HepG2 (cell line): ENCODE results near the gene NEURL2. TPM values are rescaled to one million over a fixed set of nuclear protein-coding genes. Genes with fewer than 3 reads are reported as not detected.

Experiments used
- ARNT ChIP-seq: fragments of 450-650 bp; IDR thresholded peaks from 2 replicates; pipeline ENCODE4 v1.6.1; 2017
- ATF7 ChIP-seq, 2 experiments: fragments of 450-650 bp in 1 of 2; sonication (generic) in 1 of 2; formaldehyde crosslinking in 1 of 2; IDR thresholded peaks; 2 replicates each; pipeline versions ENCODE4 v1.4.0 to v1.6.1; 2016 to 2020; ENCODE audit warnings: antibody characterized with exemption in 1 of 2, mild to moderate bottlenecking in 1 of 2, missing genetic modification reagents in 1 of 2
- BRCA1 ChIP-seq: sonication (generic); formaldehyde crosslinking; IDR thresholded peaks from 2 replicates; pipeline ENCODE4 v1.4.0; 2020; ENCODE audit warnings: missing genetic modification reagents
- CC2D1A ChIP-seq: sonication (generic); formaldehyde crosslinking; IDR thresholded peaks from 2 replicates; pipeline ENCODE4 v1.8.1; 2023; ENCODE audit warnings: mild to moderate bottlenecking, missing genetic modification reagents
- EP300 ChIP-seq, 3 experiments: sonication (generic) in 1 of 3; formaldehyde crosslinking in 1 of 3; IDR thresholded peaks; 2 replicates each; pipeline versions ENCODE4 v1.5.1 to v1.6.1; 2011 to 2020; ENCODE audit warnings: low read depth in 2 of 3, low read length in 2 of 3, borderline replicate concordance in 1 of 3, improper control_type of control experiment in 1 of 3, mild to moderate bottlenecking in 1 of 3, missing genetic modification reagents in 1 of 3, moderate library complexity in 1 of 3
- FOXA1 ChIP-seq, 2 experiments: fragments of 450-650 bp in 1 of 2; sonication (generic) in 1 of 2; formaldehyde crosslinking in 1 of 2; IDR thresholded peaks; 2 replicates each; pipeline versions ENCODE4 v1.4.0 to v1.6.1; 2016 to 2020; ENCODE audit warnings: missing genetic modification reagents in 1 of 2
- GABPA ChIP-seq, 2 experiments: IDR thresholded peaks; 2 replicates each; pipeline ENCODE4 v1.6.1; 2011 to 2016; ENCODE audit warnings: low read depth in 2 of 2, low read length in 1 of 2, missing biosample characterization in 1 of 2, missing genetic modification characterization in 1 of 2
- GLMP ChIP-seq: sonication (generic); formaldehyde crosslinking; IDR thresholded peaks from 2 replicates; pipeline ENCODE4 v1.9.0; 2021; ENCODE audit warnings: missing genetic modification reagents, mild to moderate bottlenecking, borderline replicate concordance
- GTF3A ChIP-seq: sonication (generic); formaldehyde crosslinking; conservative IDR thresholded peaks from 2 replicates; pipeline ENCODE4 v1.4.0; 2020; ENCODE audit warnings: mild to moderate bottlenecking, missing genetic modification reagents
- HNRNPK ChIP-seq: fragments of 200-400 bp; formaldehyde crosslinking; IDR thresholded peaks from 2 replicates; pipeline ENCODE4 v1.6.1; 2018; ENCODE audit warnings: low read length, low read depth, moderate library complexity, mild to moderate bottlenecking; ENCODE audit not compliant: poor library complexity, severe bottlenecking
- HOXA9 ChIP-seq: sonication (generic); formaldehyde crosslinking; IDR thresholded peaks from 2 replicates; pipeline ENCODE4 v1.8.1; 2022; ENCODE audit warnings: missing genetic modification reagents, mild to moderate bottlenecking, moderate library complexity, borderline replicate concordance
- IRX3 ChIP-seq: sonication (generic); formaldehyde crosslinking; IDR thresholded peaks from 2 replicates; pipeline ENCODE4 v1.8.1; 2023; ENCODE audit warnings: mild to moderate bottlenecking, low read depth, missing genetic modification reagents, borderline replicate concordance
- KMT2B ChIP-seq: IDR thresholded peaks from 2 replicates; pipeline ENCODE4 v1.6.1; 2016; ENCODE audit warnings: missing genetic modification reagents, missing compliant biosample characterization
- SATB2 ChIP-seq: sonication (generic); formaldehyde crosslinking; IDR thresholded peaks from 2 replicates; pipeline ENCODE4 v1.5.0; 2020; ENCODE audit warnings: missing genetic modification reagents
- TFAP4 ChIP-seq: sonication (generic); IDR thresholded peaks from 2 replicates; pipeline ENCODE4 v1.6.1; 2016; ENCODE audit warnings: low read depth, borderline replicate concordance
- ZBTB4 ChIP-seq: sonication (generic); formaldehyde crosslinking; IDR thresholded peaks from 2 replicates; pipeline ENCODE4 v1.4.0; 2020; ENCODE audit warnings: missing genetic modification reagents, mild to moderate bottlenecking, borderline replicate concordance
- ZFP82 ChIP-seq: sonication (generic); formaldehyde crosslinking; IDR thresholded peaks from 2 replicates; pipeline ENCODE4 v1.5.1; 2020; ENCODE audit warnings: mild to moderate bottlenecking, missing genetic modification reagents, borderline replicate concordance
- ZMYM3 ChIP-seq: sonication (generic); formaldehyde crosslinking; IDR thresholded peaks from 2 replicates; pipeline ENCODE4 v1.5.1; 2020; ENCODE audit warnings: mild to moderate bottlenecking, missing genetic modification reagents
- ZNF230 ChIP-seq: sonication (generic); formaldehyde crosslinking; IDR thresholded peaks from 2 replicates; pipeline ENCODE4 v1.4.0; 2020; ENCODE audit warnings: mild to moderate bottlenecking, missing genetic modification reagents
- ZNF329 ChIP-seq: sonication (generic); formaldehyde crosslinking; IDR thresholded peaks from 2 replicates; pipeline ENCODE4 v1.9.0; 2021; ENCODE audit warnings: low read depth, mild to moderate bottlenecking, missing genetic modification reagents
- ZNF724P ChIP-seq: sonication (generic); formaldehyde crosslinking; IDR thresholded peaks from 2 replicates; pipeline ENCODE4 v1.8.0; 2022; ENCODE audit warnings: missing genetic modification reagents, borderline replicate concordance
- ZNF788 ChIP-seq: sonication (generic); formaldehyde crosslinking; IDR thresholded peaks from 2 replicates; pipeline ENCODE4 v1.5.0; 2020; ENCODE audit warnings: mild to moderate bottlenecking, missing genetic modification reagents, borderline replicate concordance
- polyA plus RNA-seq, 8 experiments: library from polyadenylated mRNA; depleted of rRNA in 3 of 8; stranded (reverse) in 7 of 8; unstranded in 1 of 8; fragments of >200 nt; fragmentation: Illumina TruSeq in 4 of 8; extraction: Trizol in 4 of 8; gene quantifications; 2 replicates each; pipeline versions ENCODE4 v1.2.1 to v1.2.3, GENCODE V29; 2011 to 2016; ENCODE audit warnings: low read depth in 4 of 8, missing spikeins in 1 of 8, mixed read lengths in 1 of 8; ENCODE audit not compliant: insufficient read depth in 1 of 8
- total RNA-seq, 5 experiments: library from RNA; depleted of rRNA; stranded (reverse); fragments of >200 nt; fragmentation: Illumina TruSeq; extraction: Trizol; gene quantifications; 2 replicates each; pipeline ENCODE4 v1.2.3, GENCODE V29; 2016; ENCODE audit warnings: low read depth in 1 of 5

NEURL2 gene
- total and polyA plus RNA-seq, 2 of the 13 experiments (the other 11 are each of a cell fraction or from before 2014, with no cell fraction given) = 7.2 to 9.7 TPM

GRCh38 chr20:45890077-45890984 lies 677 bp downstream of the NEURL2 start (continued):
- no peak for TF ChIP-seq ARNT
- TF ChIP-seq GABPA (IDR thresholded peaks at IDR 0.05; ENCODE audit: low read depth, low read length) = no peak
- TF ChIP-seq GABPA (CRISPR knock-in tag; IDR thresholded peaks at IDR 0.05; ENCODE audit: low read depth) = no peak
- TF ChIP-seq EP300 (IDR thresholded peaks at IDR 0.05; ENCODE audit: low read depth in 2 of 2, low read length in 2 of 2) = no peak; a peak in 1 of 4 replicates
- TF ChIP-seq EP300 (CRISPR knock-in tag; IDR thresholded peaks at IDR 0.05; ENCODE audit: borderline replicate concordance) = peak; percentile 51; the same call in 1 of the 2 replicates
- no peak for TF ChIP-seq ZBTB4 (CRISPR knock-in tag)
- TF ChIP-seq GTF3A (CRISPR knock-in tag) = no peak
- TF ChIP-seq ZNF329 (CRISPR knock-in tag) = 0 out of 2 replicates have a peak, but pooled peaks have one; percentile 23
- TF ChIP-seq ATF7 (IDR thresholded peaks at IDR 0.05) = no peak
- no peak; the same call in 1 of the 2 replicates for TF ChIP-seq ATF7 (CRISPR knock-in tag; IDR thresholded peaks at IDR 0.05)
- peak; percentile 46; the same call in 1 of the 2 replicates for TF ChIP-seq ZNF724P
- TF ChIP-seq ZNF230 (CRISPR knock-in tag) = peak; percentile 5; the same call in 1 of the 2 replicates
- no peak for TF ChIP-seq HNRNPK
- TF ChIP-seq ZMYM3 (CRISPR knock-in tag) = 0 out of 2 replicates have a peak, but pooled peaks have one; percentile 47
- TF ChIP-seq IRX3 (CRISPR knock-in tag) = no peak
- no peak for TF ChIP-seq FOXA1 (IDR thresholded peaks at IDR 0.05)
- peak; percentile 36; the same call in 1 of the 2 replicates for TF ChIP-seq FOXA1 (CRISPR knock-in tag; IDR thresholded peaks at IDR 0.05)
- no peak for TF ChIP-seq SATB2 (CRISPR knock-in tag)
- TF ChIP-seq KMT2B (CRISPR knock-in tag) = peak; percentile 75
- TF ChIP-seq ZFP82 (CRISPR knock-in tag) = no peak
- TF ChIP-seq HOXA9 (CRISPR knock-in tag) = no peak; the same call in 1 of the 2 replicates
- TF ChIP-seq TFAP4 = peak; percentile 10; the same call in 1 of the 2 replicates
- TF ChIP-seq CC2D1A (CRISPR knock-in tag) = no peak
- TF ChIP-seq GLMP = no peak
- TF ChIP-seq BRCA1 (CRISPR knock-in tag) = peak; percentile 90; the same call in 1 of the 2 replicates
- peak; percentile 60; the same call in 1 of the 2 replicates for TF ChIP-seq ZNF788 (CRISPR knock-in tag)
